Vagina (tissue), 2 donors: Measurements from ENCODE around the gene SLC51A. TPM values are rescaled to one million over a fixed set of nuclear protein-coding genes. Genes with fewer than 3 reads are reported as not detected.
A peak's percentile ranks its signal among the peaks of the same experiment; 100 is the strongest.

Source experiments
- DNase-seq, 2 donors: peaks; one replicate each; pipeline ENCODE4 v3.0.0-alpha.2; 2017; ENCODE audit errors: extremely low spot score in 2 of 2
- H3K27ac ChIP-seq: fragments of 200-600 bp; sonication (generic); one replicate; pipeline ENCODE4 v1.5.1; 2019
- H3K27me3 ChIP-seq: fragments of 200-600 bp; sonication (generic); one replicate; pipeline ENCODE4 v1.5.1; 2019
- H3K36me3 ChIP-seq, 2 donors: fragments of 200-600 bp; sonication (generic); one replicate each; pipeline ENCODE4 v1.5.1; 2017 to 2019
- H3K4me1 ChIP-seq: fragments of 200-600 bp; sonication (generic); one replicate; pipeline ENCODE4 v1.5.1; 2019
- H3K4me3 ChIP-seq, 2 donors: fragments of 200-600 bp; sonication (generic); 1 replicate in 1 of 2; 2 replicates in 1 of 2; pipeline ENCODE4 v1.5.1; 2016 to 2019
- H3K9me3 ChIP-seq: fragments of 200-600 bp; sonication (generic); one replicate; pipeline ENCODE4 v1.5.1; 2019
- POLR2A ChIP-seq, 2 donors: fragments of 450-650 bp; IDR thresholded peaks; one replicate each; pipeline ENCODE4 v1.6.1; 2017; ENCODE audit warnings: antibody characterized with exemption in 2 of 2, mild to moderate bottlenecking in 2 of 2, moderate library complexity in 2 of 2
- POLR2AphosphoS5 ChIP-seq, 2 donors: sonication (generic); formaldehyde crosslinking; IDR thresholded peaks; one replicate each; pipeline ENCODE4 v1.9.0; 2017; ENCODE audit warnings: antibody characterized with exemption in 2 of 2, mild to moderate bottlenecking in 2 of 2, low read depth in 1 of 2; ENCODE audit not compliant: insufficient read depth in 1 of 2
- intact Hi-C: fragments of 100-400 bp; cut with DNase I; formaldehyde crosslinking; loops from one replicate; pipeline ENCODE4 v1.15.1; 2023
- total RNA-seq: library from RNA; depleted of rRNA; stranded (reverse); fragments of >200 nt; gene quantifications from one replicate; pipeline ENCODE4 v1.2.3, GENCODE V29; 2016
- TF ChIP-seq, protein P1 (sequence below), 3 experiments: fragments of 450-650 bp in 2 of 3; fragments of 200-600 bp in 1 of 3; sonication (generic) in 1 of 3; IDR thresholded peaks; one replicate each; pipeline ENCODE4 v1.5.1; 2017 to 2019; ENCODE audit warnings: antibody characterized with exemption in 3 of 3, mild to moderate bottlenecking in 2 of 3, moderate library complexity in 2 of 3

Gene SLC51A
- total RNA-seq, 1 donor from 2014 or later: 1.2 TPM

DNA sequence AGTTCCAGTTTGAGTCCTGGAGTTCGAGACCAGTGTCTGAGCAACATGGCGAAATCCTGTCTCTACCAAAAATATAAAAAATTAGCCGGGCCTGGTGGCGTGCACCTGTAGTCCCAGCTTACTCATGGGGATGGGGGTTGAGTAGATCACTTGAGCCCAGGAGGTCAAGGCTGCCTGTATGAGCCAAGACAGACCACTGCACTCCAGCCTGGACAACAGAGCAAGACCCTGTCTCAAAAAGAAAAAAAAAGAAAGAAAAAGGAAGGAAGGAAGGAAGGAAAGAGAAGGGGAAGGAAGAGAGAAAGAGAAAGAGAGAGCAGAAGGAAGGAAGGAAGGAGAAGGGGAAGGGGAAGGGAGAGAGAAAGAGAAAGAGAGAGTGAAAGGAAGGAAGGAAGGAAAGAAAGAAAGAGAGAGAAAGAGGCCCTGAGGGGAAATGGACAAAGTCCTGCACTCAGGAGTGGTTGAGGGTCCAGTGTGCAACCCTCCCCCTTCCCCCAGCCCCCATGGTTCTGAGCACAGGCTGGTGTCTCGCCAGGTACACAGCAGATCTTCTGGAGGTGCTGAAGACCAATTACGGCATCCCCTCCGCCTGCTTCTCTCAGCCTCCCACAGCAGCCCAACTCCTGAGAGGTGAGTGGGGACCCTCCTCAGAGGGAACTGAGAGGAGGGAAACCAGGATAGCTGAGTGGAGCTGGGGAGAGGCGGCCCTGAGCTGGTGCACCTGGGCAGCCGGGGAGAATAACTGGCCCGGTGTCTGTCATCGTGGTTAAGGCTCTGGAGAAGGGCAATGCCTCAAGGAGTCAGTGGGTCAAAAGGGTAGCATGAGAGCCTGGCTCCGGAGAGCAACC, 1.2 kb downstream of the SLC51A start:
- TF ChIP-seq POLR2AphosphoS5 (IDR thresholded peaks at IDR 0.05; ENCODE audit: insufficient read depth in 1 of 2, low read depth in 1 of 2): no peak
- no peak for TF ChIP-seq POLR2A (IDR thresholded peaks at IDR 0.05)
- TF ChIP-seq, protein P1, sequence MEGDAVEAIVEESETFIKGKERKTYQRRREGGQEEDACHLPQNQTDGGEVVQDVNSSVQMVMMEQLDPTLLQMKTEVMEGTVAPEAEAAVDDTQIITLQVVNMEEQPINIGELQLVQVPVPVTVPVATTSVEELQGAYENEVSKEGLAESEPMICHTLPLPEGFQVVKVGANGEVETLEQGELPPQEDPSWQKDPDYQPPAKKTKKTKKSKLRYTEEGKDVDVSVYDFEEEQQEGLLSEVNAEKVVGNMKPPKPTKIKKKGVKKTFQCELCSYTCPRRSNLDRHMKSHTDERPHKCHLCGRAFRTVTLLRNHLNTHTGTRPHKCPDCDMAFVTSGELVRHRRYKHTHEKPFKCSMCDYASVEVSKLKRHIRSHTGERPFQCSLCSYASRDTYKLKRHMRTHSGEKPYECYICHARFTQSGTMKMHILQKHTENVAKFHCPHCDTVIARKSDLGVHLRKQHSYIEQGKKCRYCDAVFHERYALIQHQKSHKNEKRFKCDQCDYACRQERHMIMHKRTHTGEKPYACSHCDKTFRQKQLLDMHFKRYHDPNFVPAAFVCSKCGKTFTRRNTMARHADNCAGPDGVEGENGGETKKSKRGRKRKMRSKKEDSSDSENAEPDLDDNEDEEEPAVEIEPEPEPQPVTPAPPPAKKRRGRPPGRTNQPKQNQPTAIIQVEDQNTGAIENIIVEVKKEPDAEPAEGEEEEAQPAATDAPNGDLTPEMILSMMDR (IDR thresholded peaks at IDR 0.05): no peak
- no peak for DNase-seq
- Histone ChIP-seq H3K27ac (no peak overlapping the region), H3K9me3 (no peaks in the 10 kb centered on the region), H3K36me3 (no peaks in the 10 kb centered on the region), H3K27me3 (no peaks in the 10 kb centered on the region), H3K4me1 (no peaks in the 10 kb centered on the region), H3K4me3 (no peak overlapping the region)
- intact Hi-C loops: no loop called here

DNA sequence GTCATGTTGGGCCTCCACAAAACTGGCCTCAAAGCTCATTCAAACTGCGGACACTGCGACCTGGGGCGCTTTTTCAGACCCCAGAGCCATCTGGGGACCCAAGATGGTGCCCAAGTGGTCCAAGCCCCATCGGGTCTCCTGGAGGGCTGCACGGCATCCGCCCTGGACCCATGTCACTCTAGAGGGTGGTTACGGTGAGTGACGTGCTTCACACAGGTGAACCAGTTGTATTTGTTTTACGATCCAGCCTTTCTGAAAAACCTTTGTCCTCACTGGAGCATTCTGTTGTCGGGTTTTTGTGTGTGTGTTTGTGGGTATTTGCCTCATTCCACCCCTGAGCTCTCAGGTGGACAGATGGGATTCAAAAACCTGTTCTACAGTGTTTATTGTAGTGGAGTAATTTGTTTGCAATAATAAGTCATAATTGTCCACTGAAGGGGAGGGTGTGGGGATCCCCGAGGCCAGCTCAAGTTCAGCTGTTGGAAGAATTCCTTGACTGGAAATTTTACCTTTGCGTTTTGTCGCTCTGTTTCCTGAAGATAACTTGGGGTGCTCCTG, 1.9 kb downstream of the SLC51A start:
- intact Hi-C loops: no loop called here
- DNase-seq: no peak
- no peak for TF ChIP-seq POLR2A (IDR thresholded peaks at IDR 0.05)
- H3K4me1 ChIP-seq: no peaks in the 10 kb centered on the region
- H3K9me3 ChIP-seq: no peaks in the 10 kb centered on the region
- no peaks in the 10 kb centered on the region for H3K36me3 ChIP-seq
- no peak overlapping the region for H3K27ac ChIP-seq
- no peak overlapping the region for H3K4me3 ChIP-seq
- H3K27me3 ChIP-seq: no peaks in the 10 kb centered on the region

DNA sequence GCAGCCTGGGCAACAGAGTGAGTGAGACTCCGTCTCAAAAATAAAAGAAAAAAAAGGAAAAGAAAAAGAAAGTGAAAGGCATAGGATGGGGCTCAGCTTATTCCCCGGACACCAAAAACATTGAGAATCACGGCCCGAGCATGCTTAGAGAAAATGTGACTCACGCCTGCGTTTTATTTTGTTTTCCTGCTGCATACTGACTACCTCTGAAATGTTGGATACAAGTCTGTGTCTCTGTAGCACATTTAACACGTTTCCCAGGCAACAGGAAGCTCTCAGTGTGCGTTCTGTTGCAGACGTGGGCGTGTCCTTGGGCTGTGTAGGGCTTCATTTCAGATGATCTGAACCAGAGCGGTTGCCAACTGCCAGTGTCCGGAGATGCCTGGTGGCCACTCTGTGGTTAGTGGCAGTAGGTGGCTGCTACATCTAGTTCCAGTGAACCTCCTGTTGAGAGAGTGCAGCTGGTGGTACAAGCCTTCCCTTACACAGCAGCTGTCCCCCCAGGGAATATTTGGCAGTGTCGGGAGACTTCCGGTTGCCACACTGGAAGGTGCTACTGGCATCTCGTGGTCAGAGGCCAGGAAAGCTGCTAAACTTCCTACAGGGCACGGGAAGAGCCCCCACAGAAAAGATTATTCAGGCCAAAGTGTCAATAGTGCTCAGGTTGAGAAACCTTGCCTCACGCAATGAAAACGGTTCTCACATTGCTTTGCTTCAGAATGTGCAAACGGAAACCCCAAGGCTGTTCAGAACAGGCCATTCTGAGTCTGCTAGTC, 3.0 kb downstream of the SLC51A start:
- Histone ChIP-seq H3K4me1 (no peaks in the 10 kb centered on the region), H3K36me3 (no peaks in the 10 kb centered on the region), H3K4me3 (peak overlapping the region; percentile 12 to 25), H3K27me3 (no peaks in the 10 kb centered on the region), H3K27ac (no peak overlapping the region), H3K9me3 (no peaks in the 10 kb centered on the region)
- TF ChIP-seq POLR2AphosphoS5 (IDR thresholded peaks at IDR 0.05; ENCODE audit: insufficient read depth in 1 of 2, low read depth in 1 of 2): no peak
- TF ChIP-seq, protein P1 (IDR thresholded peaks at IDR 0.05): no peak
- TF ChIP-seq POLR2A (IDR thresholded peaks at IDR 0.05): no peak
- intact Hi-C loops: no loop called here
- no peak for DNase-seq

DNA sequence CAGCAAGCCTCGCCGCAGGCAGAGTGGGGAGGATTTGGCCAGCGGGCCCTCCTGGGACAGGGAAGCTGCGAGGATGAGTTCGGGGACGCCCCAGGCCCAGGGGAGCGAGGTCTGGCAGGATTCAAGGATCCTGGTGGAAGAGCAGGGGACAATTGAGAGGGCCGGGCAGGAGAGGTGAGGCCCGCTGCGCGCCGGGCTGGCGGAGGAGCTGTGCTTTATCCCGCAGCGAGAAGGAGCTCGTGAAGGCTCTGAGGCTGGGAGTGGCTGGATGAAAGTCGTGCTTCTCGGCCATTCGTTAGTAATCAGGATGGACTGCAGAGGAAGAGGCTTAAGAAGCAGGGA, 3.6 kb downstream of the SLC51A start:
- H3K36me3 ChIP-seq: no peaks in the 10 kb centered on the region
- intact Hi-C loops: no loop called here
- H3K27me3 ChIP-seq: no peaks in the 10 kb centered on the region
- no peak overlapping the region for H3K4me3 ChIP-seq
- no peak for DNase-seq
- no peak overlapping the region for H3K27ac ChIP-seq
- no peak for TF ChIP-seq POLR2A (IDR thresholded peaks at IDR 0.05)
- TF ChIP-seq, protein P1 (IDR thresholded peaks at IDR 0.05): no peak
- no peak for TF ChIP-seq POLR2AphosphoS5 (IDR thresholded peaks at IDR 0.05; ENCODE audit: insufficient read depth in 1 of 2, low read depth in 1 of 2)
- H3K9me3 ChIP-seq: no peaks in the 10 kb centered on the region
- H3K4me1 ChIP-seq: no peaks in the 10 kb centered on the region

DNA sequence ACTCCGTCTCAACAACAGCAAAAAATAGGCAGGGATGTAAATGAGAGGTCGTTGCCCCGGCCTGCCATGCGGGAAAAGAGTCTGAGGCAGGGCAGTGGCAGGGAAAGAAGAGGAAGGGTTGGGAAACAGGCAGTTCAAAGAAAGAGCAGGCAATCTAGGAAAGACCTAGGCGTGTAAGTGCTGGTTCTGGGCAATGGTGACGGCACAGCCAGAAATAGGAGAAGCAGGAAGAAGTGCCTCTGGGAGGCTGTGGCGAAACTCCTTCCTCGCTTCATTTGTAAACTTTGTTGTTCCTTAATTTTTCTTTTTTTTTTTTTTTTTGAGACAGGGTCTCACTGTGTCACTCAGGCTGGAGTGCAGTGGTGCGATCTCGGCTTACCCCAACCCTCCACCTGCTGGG, 4.3 kb downstream of the SLC51A start:
- Histone ChIP-seq H3K27ac (no peak overlapping the region), H3K4me3 (no peak overlapping the region), H3K36me3 (no peaks in the 10 kb centered on the region), H3K9me3 (no peaks in the 10 kb centered on the region), H3K4me1 (no peaks in the 10 kb centered on the region), H3K27me3 (no peaks in the 10 kb centered on the region)
- DNase-seq: no peak
- TF ChIP-seq, protein P1 (IDR thresholded peaks at IDR 0.05): no peak
- no peak for TF ChIP-seq POLR2AphosphoS5 (IDR thresholded peaks at IDR 0.05; ENCODE audit: insufficient read depth in 1 of 2, low read depth in 1 of 2)
- TF ChIP-seq POLR2A (IDR thresholded peaks at IDR 0.05): no peak
- intact Hi-C loops: no loop called here
